Activated naive CD8-positive, alpha-beta T cell treated with anti-CD3 and anti-CD28 coated beads, Interleukin-2, amount 50 U/mL, for 24 hours (primary cell): ENCODE results near the gene ZSWIM3.
"Not testable (repeated sequence)": the region's sequence is repeated elsewhere in the genome, so short reads cannot be mapped to it uniquely, and the experiment has no call there.

Experiments
- ATAC-seq: fragments of 150-1000 bp; cut with Tn5 transposase; one replicate; pipeline ENCODE4 v1.10.0; 2021
- DNase-seq: peaks from one replicate; pipeline ENCODE4 v3.0.0; 2021
- H3K27ac Mint-ChIP-seq: one replicate; pipeline ENCODE4 v1.8.0; 2021; ENCODE audit warnings: mild to moderate bottlenecking, mixed read lengths
- H3K27me3 Mint-ChIP-seq: one replicate; pipeline ENCODE4 v1.8.0; 2021; ENCODE audit warnings: mixed read lengths
- H3K36me3 Mint-ChIP-seq: one replicate; pipeline ENCODE4 v1.8.0; 2021; ENCODE audit warnings: low read depth, mixed read lengths
- H3K4me1 Mint-ChIP-seq: one replicate; pipeline ENCODE4 v1.8.0; 2021; ENCODE audit warnings: mixed read lengths
- H3K4me3 Mint-ChIP-seq: one replicate; pipeline ENCODE4 v1.8.0; 2021; ENCODE audit warnings: mild to moderate bottlenecking, moderate library complexity, mixed read lengths
- H3K9me3 Mint-ChIP-seq: one replicate; pipeline ENCODE4 v1.8.0; 2021; ENCODE audit warnings: mixed read lengths

Gene ZSWIM3

GRCh38 chr20:45861221-45862075 lies 4.0 kb downstream of the ZSWIM3 start:
- H3K9me3 Mint-ChIP-seq, result no peaks in the 10 kb centered on the region
- peaks cover 18% of the 10 kb centered on the region for H3K4me1 Mint-ChIP-seq
- no peak for DNase-seq
- no peaks in the 10 kb centered on the region for H3K36me3 Mint-ChIP-seq
- H3K27ac Mint-ChIP-seq, result no peak overlapping the region
- ATAC-seq, result no peak
- H3K27me3 Mint-ChIP-seq, result no peaks in the 10 kb centered on the region
- no peak overlapping the region for H3K4me3 Mint-ChIP-seq

GRCh38 chr20:45863543-45864470 lies 6.4 kb downstream of the ZSWIM3 start:
- Mint-ChIP-seq H3K36me3 (no peaks in the 10 kb centered on the region), H3K27ac (no peak overlapping the region), H3K9me3 (no peaks in the 10 kb centered on the region), H3K27me3 (no peaks in the 10 kb centered on the region), H3K4me1 (peaks cover 2% of the 10 kb centered on the region), H3K4me3 (no peak overlapping the region)
- DNase-seq (no peak), ATAC-seq (no peak)

GRCh38 chr20:45866454-45866853 lies 9.0 kb downstream of the ZSWIM3 start:
- Mint-ChIP-seq H3K27ac (no peak overlapping the region), H3K9me3 (no peaks in the 10 kb centered on the region), H3K36me3 (no peaks in the 10 kb centered on the region), H3K4me1 (no peaks in the 10 kb centered on the region), H3K27me3 (no peaks in the 10 kb centered on the region), H3K4me3 (no peak overlapping the region)
- ATAC-seq (no peak), DNase-seq (no peak)

DNA sequence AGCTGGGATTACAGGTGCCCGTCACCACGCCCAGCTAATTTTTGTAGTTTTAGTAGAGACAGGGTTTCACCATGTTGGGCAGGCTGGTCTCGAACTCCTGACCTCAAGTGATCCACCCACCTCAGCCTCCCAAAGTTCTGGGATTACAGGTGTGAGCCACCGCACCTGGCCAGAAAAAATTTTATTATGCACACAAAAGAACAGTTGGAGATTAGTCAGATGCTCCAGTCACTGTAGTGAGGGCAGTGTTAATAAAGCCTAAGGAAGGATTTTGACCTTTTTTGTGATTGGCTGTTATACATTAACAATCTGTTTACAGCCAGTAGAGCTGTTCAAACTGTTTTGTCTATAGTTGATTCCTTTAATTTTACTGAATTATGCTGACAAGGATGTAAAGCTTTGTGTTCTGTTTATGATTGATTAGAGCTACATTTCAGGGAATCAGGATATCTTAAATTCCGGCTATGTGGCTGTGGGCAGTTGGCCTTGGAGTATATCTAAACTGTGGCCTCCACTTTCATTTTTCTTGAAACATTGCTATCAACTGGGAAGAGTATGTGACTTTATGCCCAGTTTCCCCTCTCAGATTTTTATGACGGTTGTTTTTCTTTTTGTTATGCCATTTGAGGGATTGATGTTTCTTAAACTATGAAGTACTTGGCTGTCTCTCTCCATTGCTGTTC lies 9.9 kb downstream of the ZSWIM3 start:
- Mint-ChIP-seq H3K9me3 (no peaks in the 10 kb centered on the region), H3K36me3 (no peaks in the 10 kb centered on the region), H3K27me3 (no peaks in the 10 kb centered on the region), H3K27ac (no peak overlapping the region), H3K4me3 (no peak overlapping the region), H3K4me1 (no peaks in the 10 kb centered on the region)
- no peak for DNase-seq
- no peak for ATAC-seq

- H3K27me3 Mint-ChIP-seq, result no peaks in the 10 kb centered on the region
Observed at GRCh38 chr20:45867819-45868176, 10.4 kb downstream of the ZSWIM3 start.

DNA sequence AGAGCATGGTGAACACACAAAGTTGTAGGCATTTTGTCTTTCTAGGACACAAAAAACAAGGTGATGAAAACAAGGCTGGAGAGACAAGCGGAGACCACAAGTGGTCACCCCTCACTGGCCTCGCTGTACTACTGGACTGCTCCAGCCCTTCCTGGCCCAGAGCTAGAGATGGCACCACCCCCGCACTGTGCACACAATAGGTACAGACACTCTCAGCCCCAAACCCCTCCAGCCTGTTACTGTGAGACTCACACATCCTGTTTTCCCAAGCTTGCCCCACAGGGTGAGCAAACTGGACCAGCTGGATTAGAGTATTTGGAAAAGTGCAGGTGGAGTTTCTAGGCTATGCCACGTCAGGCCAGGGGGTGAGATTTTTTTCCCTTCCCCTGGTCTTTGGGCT lies 15.2 kb downstream of the ZSWIM3 start:
- Mint-ChIP-seq H3K27me3 (no peaks in the 10 kb centered on the region), H3K9me3 (no peaks in the 10 kb centered on the region), H3K27ac (no peak overlapping the region), H3K4me3 (no peak overlapping the region), H3K36me3 (no peaks in the 10 kb centered on the region), H3K4me1 (no peaks in the 10 kb centered on the region)
- no peak for DNase-seq
- no peak for ATAC-seq

More at GRCh38 chr20:45867819-45868176, 10.4 kb downstream of the ZSWIM3 start:
- Mint-ChIP-seq H3K27ac (no peak overlapping the region), H3K4me1 (no peaks in the 10 kb centered on the region), H3K4me3 (no peak overlapping the region), H3K9me3 (no peaks in the 10 kb centered on the region), H3K36me3 (no peaks in the 10 kb centered on the region)
- DNase-seq (no peak), ATAC-seq (no peak)

DNA sequence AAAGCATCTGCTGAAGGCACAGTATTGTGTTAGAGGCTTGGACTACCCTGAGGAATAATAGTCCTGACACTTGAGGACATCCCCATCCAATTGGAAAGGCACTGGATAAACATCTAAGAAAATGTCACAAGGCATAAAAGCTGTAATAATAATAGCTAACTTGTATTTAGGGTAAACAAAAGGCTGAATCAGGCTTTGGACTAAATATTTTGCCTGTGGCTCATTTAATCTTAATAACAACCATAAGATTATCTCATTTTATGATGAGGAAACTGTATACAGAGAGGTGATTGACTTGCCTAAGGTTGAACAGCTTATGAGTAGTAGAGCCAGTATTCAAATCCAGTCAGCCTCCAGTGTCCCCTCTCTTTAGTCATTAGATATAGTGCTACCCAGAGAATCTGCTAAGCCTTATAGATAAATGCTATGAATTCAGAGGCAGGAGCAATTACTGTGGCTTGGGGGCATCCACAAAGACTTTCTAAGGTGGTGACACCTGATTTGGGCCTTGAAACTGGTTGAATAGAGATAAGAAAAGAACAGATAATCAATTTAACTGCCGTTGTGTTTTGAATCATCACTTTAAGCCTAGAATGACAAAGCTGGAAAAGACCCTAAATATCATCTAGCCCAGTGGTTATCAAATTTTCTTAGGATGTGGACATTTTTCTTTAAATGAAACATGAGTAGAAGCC lies 16.1 kb downstream of the ZSWIM3 start:
- no peak for ATAC-seq
- no peak overlapping the region for H3K27ac Mint-ChIP-seq
- no peaks in the 10 kb centered on the region for H3K9me3 Mint-ChIP-seq
- DNase-seq, result no peak
- no peak overlapping the region for H3K4me3 Mint-ChIP-seq
- H3K27me3 Mint-ChIP-seq, result no peaks in the 10 kb centered on the region
- no peaks in the 10 kb centered on the region for H3K36me3 Mint-ChIP-seq
- H3K4me1 Mint-ChIP-seq, result no peaks in the 10 kb centered on the region

DNA sequence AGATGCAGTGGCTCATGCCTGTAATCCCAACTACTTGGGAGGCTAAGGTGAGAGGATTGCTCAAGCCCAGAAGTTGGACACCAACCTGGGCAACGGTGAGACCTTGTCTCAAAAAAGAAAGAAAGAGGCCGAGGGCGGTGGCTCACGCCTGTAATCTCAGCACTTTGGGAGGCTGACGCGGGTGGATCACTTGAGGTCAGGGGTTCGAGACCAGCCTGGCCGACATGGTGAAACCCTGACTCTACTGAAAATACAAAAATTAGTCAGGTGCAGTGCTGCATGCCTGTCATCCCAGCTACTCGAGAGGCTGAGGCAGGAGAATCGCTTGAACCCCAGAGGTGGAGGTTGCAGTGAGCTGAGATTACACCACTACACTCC lies 16.7 kb downstream of the ZSWIM3 start:
- ATAC-seq, H3K27ac Mint-ChIP-seq, H3K27me3 Mint-ChIP-seq, H3K36me3 Mint-ChIP-seq, DNase-seq, H3K9me3 Mint-ChIP-seq, H3K4me1 Mint-ChIP-seq, H3K4me3 Mint-ChIP-seq: not testable (repeated sequence)

DNA sequence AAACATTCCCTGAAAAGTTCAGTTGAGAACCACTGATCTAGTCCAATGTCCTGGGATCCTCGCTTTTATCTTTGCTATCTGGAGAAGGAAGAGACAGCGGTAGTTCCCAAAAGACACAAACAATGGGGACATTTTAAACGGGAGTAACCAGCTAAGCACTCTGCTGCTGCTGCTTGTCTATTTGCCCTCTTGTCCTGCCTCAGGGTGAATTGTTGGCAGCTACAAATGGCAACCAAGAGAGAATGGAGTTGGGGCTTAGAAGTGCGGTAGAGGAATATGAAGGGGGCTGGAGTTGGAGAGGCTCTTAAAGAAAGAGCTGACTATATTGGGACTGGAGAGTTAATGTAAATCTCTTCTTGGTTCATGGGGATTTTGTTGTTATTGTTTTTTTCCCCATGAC lies 17.2 kb downstream of the ZSWIM3 start:
- no peaks in the 10 kb centered on the region for H3K4me1 Mint-ChIP-seq
- H3K27ac Mint-ChIP-seq, result no peak overlapping the region
- H3K36me3 Mint-ChIP-seq, result no peaks in the 10 kb centered on the region
- no peak overlapping the region for H3K4me3 Mint-ChIP-seq
- ATAC-seq (no peak), DNase-seq (no peak)
- no peaks in the 10 kb centered on the region for H3K27me3 Mint-ChIP-seq
- H3K9me3 Mint-ChIP-seq, result no peaks in the 10 kb centered on the region

DNA sequence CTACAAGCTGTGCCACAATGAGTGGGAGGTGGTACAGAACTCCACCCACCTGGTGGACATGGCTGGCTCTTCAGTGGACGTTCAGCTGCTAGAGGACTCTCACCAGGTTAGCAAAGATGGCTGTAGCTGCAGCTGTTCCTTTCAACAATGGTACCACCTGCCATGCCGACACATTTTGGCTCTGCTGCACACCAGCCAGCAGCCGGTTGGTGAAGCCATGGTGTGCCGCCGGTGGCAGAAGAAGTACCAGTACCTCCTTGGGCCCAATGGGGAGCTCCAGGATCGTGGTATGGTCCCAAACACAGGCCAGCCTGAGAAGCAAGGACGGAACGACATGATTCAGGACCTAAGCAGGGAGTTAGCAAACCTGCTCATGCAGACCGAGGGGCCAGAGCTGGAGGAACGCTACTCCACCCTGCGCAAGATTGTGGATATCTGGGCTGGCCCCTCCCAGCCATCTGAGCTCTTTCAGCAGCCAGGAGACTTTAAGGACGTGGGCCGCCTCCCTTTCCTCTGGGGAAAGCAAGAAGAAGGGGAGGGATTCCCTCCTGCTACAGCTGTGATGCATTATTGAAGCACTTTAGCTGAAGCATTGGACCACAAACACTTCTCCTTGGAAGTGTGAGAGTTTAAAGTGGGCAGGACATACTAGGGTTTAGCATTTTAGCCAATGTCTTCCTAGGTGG lies 20.8 kb downstream of the ZSWIM3 start:
- peaks cover 22% of the 10 kb centered on the region for H3K4me1 Mint-ChIP-seq
- H3K9me3 Mint-ChIP-seq, result no peaks in the 10 kb centered on the region
- H3K27me3 Mint-ChIP-seq, result no peaks in the 10 kb centered on the region
- no peak for ATAC-seq
- H3K4me3 Mint-ChIP-seq, result no peak overlapping the region
- H3K36me3 Mint-ChIP-seq, result peaks cover 9% of the 10 kb centered on the region
- H3K27ac Mint-ChIP-seq, result no peak overlapping the region
- DNase-seq, result no peak

DNA sequence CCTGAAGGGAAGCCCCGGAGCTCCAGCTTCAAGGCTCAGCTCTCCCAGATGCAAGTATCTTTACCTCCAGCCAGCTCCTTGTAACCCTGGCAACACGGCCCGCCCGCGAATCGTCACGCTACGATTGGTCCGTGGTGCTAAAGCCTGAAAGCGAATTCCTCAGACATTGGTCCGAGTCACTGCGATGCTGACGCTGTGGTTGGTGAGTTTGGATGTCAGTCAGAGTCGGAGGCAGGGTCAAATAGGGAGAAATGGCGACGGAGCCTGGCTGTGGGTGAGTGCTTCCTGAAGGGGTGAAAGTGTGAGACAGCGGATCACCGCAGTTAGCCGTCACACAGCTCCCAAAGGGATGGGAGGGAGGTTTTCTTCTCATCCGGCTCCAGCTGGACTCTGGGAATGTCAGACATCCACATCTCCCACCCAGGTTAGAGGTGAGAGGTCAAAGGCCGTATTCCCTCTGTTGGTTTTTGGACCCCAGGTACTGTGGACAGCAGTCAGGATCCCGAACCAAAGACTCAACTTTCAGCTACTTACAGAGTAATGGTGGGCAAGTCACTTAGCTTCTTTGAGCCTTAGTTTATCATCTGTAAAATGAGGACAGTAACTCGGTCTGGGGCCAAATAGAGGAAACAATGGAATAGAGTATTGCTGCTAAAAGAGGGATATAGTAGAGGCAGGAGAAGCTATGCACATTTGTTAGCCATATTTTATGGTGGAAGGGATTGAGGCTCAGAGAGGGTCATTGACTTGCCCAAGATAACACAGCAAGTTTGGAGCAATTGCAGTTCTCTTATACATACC lies 23.8 kb downstream of the ZSWIM3 start, which contains the start of gene ZSWIM1:
TSS of gene ZSWIM1 (plus strand) at position 240 of the 801 bp plus-strand sequence. CDS start 1,366 bp downstream, outside the sequence.
- no peaks in the 10 kb centered on the region for H3K27me3 Mint-ChIP-seq
- ATAC-seq, result peak; percentile 94
- H3K4me3 Mint-ChIP-seq, result peak within 1 kb of the TSS; percentile 91
- DNase-seq, result peak; percentile 99
- peak within 1 kb of the TSS; percentile 90 for H3K27ac Mint-ChIP-seq
- no peaks in the 10 kb centered on the region for H3K9me3 Mint-ChIP-seq
- peaks cover 45% of the 10 kb centered on the region for H3K4me1 Mint-ChIP-seq
- H3K36me3 Mint-ChIP-seq, result peaks cover 16% of the 10 kb centered on the region

GRCh38 chr20:45882469-45883099 lies 25.2 kb downstream of the ZSWIM3 start:
- peaks cover 16% of the 10 kb centered on the region for H3K36me3 Mint-ChIP-seq
- DNase-seq (no peak), ATAC-seq (no peak)
- peak overlapping the region; percentile 53 for H3K27ac Mint-ChIP-seq
- peaks cover 48% of the 10 kb centered on the region for H3K4me1 Mint-ChIP-seq
- no peaks in the 10 kb centered on the region for H3K27me3 Mint-ChIP-seq
- peak overlapping the region; percentile 69 for H3K4me3 Mint-ChIP-seq
- H3K9me3 Mint-ChIP-seq, result no peaks in the 10 kb centered on the region

DNA sequence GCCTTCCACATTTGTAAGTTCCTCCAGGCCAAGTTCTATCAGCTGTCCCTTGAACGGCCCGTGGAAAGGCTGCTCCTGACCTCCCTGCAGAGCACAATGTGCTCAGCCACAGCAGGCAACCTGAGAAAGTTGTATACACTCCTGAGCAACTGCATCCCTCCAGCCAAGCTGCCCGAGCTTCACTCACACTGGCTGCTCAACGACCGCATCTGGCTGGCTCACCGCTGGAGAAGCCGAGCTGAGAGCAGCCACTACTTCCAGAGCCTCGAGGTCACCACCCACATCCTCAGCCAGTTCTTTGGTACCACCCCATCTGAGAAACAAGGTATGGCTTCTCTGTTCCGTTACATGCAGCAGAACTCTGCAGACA lies 25.7 kb downstream of the ZSWIM3 start:
- H3K27me3 Mint-ChIP-seq, result no peaks in the 10 kb centered on the region
- H3K9me3 Mint-ChIP-seq, result no peaks in the 10 kb centered on the region
- H3K36me3 Mint-ChIP-seq, result peaks cover 16% of the 10 kb centered on the region
- peaks cover 48% of the 10 kb centered on the region for H3K4me1 Mint-ChIP-seq
- DNase-seq (no peak), ATAC-seq (no peak)
- no peak overlapping the region for H3K4me3 Mint-ChIP-seq
- peak overlapping the region; percentile 53 for H3K27ac Mint-ChIP-seq
